Daoy (cell line): Measurements from ENCODE around the gene APOA1. TPM values are rescaled to one million over a fixed set of nuclear protein-coding genes. Genes with fewer than 3 reads are reported as not detected.

ENCODE experiments used
- DNase-seq: peaks from one replicate; pipeline ENCODE4 v3.0.0-alpha.2; 2015; ENCODE audit warnings: low read depth
- total RNA-seq: library from RNA; depleted of rRNA; stranded (reverse); fragments of >200 nt; shearing (Covaris generic); gene quantifications from 2 replicates; pipeline ENCODE4 v1.2.3, GENCODE V29; 2014; rRNA removed

Gene APOA1
- 0.11 TPM in 1 of 2 replicates, not detected in the other for total RNA-seq

DNA sequence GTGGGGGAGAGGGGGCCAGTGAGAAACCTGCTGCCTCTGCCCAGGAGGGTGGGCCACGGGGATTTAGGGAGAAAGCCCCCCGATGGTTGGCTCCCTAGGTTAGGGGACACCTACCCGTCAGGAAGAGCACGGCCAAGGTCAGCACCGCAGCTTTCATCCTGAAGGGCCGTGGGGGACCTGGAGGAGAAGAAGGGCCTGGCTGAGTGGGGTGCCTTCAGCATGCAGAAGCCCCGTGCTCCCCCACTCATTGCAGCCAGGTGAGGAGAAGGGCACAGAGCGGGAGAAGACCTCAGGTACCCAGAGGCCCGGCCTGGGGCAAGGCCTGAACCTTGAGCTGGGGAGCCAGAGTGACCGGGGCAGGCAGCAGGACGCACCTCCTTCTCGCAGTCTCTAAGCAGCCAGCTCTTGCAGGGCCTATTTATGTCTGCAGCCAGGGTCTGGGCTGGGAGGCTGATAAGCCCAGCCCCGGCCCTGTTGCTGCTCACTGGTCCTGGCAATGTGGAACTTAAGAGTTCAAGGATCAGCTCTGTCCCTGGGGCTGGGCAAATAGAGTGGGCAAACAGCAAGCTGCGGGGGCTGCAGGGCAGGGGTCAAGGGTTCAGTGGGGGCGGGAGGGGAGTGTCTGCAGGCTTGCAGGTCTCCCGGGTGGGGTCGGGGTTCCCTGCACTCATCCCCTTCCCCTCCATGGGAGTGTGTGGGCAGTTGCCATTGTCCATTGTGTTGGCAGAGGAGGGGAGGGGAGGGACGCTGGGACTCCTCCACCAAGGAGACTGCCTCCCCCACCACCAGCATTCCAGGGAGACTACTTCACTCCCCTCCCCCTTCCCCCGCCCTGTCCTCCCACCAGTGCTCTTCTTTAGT lies at the start of gene APOA1:
Gene APOA1 (minus strand): TSS at position 392 of the 861 bp plus-strand sequence. CDS start 235 bp downstream, at position 157.
- no peak for DNase-seq

DNA sequence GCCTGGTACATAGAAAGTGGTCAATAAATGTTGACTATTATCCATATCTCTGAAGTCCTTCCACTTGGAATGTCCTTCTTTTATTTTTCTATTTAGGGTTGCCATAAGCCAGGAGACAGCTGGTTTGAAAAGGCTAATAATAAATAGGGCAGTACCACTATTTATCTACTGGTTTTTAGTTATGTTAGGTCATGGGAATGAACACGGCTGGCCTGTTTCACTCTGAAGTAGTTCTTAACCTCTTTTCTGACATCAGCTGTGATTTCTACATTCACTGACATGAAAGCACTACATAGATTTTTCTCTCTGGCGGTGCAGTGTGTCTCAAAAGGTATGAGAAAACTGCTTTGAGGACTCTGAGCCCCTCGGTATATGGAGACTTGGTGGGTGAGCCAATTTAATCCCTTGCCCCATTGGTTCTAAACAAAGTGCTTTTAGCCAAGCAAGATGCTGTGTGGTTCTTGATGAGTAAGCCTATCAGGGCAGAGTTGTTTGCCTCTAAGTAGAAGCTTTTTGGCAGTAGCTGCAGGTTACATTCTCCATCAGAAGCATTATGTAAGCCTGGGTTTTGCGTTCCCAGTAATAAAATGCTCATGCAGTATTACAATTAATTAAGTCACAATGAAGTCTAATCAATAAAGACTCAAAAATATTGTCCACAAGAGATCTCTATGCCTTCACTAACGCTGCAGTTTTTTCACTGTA lies 48.7 kb upstream of the APOA1 start:
- no peak for DNase-seq

DNA sequence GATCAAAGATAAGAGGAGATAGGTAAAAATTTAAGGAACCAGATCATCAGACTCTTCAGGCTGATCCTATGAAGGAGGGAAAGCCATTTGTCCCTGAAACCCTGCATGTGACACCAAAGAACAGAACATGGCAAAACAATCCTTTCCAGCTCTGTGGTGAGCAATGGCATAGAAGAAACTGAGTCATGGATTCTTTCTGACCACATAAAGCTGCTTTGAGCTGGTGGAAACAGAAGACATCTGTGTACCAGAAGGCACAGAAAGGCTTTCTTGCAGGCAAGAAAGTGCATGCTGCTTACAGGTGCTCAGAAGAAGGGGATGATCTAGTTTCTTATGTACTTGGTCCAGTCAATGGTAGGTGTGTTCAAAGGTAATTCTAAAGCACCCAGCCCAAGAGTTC lies 45.0 kb upstream of the APOA1 start:
- no peak for DNase-seq

DNA sequence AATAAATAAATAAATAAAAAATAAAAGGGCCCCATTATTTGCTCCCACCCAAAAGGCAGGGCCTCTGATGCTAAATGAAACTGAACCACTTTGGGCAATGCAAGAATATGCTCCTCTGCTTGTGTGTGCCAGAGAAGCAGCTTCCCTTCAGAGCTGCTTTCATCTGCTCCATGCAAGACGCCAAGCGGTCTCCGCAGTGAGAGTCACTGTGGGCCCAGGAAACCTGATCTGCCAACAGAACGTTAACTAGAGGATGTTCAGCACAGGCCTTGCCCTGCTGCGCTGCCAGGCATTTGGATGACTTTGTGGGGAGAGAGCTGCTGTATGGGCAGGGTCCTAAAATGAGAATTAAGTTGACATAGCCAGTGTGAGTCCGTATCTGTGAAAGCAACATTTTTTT lies 43.7 kb upstream of the APOA1 start:
- DNase-seq: no peak

DNA sequence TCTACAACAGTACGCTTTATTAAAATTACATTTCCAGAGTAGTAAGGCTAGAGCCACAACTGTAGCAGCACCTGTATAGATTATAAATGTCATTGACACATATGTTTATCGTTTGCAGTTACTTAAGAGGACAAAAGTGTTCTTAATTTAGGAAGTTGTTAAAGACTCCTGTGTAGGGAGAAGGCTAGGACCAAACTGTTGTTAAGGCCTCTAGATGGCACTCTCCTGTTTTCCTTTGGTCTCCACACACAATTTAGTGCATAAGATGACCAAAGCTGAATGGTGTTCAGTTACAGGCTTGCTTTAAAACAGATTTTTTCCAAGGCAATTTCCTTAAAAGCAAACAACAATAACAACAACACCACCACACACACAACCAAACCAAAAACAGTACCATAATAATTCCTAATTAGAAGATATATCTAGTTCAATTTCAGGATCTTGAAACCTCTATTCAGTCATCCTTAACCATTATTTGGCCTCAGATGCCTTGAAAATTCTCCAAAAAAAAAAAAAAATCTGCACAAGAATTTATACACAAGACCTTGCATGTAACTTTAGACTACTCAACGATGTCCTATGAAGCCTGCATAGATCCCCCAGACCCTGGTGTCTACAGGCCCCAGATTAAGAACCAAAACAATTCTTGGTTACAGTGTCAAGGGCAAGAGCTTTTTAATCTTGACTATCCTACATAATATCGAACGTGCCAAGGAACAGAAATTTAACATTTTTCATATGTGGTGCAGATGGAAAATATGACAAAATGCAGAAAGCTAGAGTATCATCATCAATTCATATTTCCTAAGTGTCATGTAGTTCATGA lies 42.6 kb upstream of the APOA1 start:
- peak; percentile 45 for DNase-seq

DNA sequence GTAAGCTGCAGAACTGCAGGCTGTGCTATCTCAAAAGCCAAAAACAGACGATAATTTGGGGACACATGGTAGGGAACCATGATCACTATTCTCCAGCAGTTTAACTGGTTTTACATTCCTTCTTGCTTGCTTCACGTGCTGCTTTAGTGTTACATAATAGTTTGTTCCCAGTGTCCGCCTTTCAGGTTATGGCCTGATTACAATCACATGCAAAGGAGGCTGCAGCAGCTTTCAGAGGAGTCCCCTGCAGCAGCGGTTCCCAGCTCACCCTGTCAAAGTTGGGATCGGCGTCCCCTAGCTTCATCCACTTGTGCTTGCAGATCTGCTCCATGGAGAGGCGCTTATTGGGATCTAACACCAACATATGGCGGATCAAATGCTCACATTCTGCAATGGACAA lies 39.2 kb upstream of the APOA1 start:
- DNase-seq: no peak

DNA sequence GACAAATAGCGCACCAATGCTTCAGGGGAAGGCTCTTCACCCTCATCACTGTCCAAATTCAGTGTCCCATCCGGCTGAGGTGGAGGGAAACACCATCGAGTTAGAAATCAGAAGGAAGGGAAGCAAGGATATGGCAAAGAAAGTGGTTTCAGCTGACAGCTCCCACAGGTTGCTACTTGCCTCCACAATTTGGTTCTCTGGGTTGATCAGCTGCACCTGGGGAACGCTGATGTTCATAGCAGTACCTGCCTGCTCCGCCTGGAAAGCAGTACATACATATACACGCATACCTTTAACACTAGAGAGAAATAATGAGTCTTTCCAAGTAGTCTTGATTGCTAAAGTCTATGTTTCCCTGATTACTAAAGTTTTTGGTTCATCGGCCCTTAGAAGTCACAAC lies 37.8 kb upstream of the APOA1 start:
- DNase-seq: no peak

DNA sequence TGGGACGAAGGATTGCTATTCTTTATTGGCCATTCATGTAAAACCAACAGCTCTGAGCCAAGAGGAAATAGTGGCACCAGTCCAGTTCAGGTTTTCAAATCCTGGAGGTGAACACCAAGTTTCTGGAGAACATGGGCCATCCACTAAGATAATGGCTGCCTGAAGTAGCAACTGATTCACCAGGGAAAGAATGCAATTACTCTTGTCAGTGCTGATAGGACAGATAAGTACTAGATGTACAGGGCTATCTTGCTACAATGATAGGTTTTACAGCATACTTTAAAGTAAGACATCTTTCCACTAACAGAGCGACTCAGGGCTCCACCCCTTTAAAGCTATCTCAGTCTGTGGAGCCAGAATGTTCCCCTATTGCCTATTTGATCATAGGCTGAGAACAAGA lies 36.8 kb upstream of the APOA1 start:
- DNase-seq: no peak

DNA sequence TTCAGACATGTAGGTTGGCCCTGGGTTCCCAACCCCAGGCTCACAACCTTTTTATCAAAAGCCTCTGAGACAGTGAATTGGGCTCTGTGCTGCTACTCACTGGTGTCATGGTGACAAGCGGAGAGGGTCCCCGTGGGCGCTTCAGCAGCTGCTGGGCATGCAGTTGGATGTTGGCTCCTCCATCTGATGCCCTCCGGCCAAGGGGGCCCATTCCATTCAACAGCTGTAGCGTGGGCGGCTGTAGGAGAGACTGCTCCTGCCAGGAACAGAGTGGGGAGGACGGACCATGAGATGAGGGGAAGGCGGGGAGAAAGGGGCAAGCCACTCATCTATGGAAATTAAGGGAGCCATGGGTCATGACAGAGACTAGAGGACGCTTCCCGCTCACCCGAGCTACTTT lies 36.0 kb upstream of the APOA1 start:
- DNase-seq: no peak

DNA sequence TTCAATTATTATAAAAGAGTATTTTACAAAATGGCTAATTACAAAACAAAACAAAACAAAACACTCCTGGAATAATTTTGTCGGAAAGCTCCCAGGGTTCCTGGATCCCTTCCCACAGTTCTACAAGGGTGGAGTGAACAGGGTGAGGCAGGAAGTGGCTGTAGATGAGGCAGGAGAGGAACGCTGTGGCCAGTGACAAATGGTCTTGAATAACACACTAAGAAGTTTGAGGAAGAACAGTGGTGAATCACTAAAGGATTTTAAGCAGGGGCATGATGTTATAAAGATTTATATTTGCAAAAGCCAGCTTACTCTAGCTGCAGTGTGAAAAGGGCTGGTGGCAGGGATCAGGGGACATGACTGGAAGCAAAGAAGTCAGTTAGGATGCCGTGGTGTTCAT lies 33.8 kb upstream of the APOA1 start:
- peak; percentile 86 for DNase-seq

DNA sequence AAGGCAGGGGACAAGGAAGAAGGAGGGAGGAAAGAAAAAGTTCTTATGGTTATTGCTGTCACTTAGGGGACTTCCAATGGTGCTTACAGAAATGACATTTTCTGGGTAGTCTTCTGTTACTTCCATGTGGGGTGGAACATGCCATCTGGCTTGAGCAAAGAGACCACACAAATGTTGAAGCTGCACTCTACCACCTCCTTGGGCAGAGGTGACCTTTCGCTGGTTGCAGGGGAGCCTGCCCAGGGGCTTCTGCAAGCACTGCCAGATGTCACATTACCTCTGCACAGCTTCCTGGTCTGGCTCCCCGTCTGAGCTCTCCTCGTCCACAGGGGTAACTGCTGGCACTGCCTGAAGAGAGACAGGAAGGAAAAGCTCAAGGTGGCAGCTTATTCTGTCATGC lies 32.6 kb upstream of the APOA1 start:
- DNase-seq: no peak

DNA sequence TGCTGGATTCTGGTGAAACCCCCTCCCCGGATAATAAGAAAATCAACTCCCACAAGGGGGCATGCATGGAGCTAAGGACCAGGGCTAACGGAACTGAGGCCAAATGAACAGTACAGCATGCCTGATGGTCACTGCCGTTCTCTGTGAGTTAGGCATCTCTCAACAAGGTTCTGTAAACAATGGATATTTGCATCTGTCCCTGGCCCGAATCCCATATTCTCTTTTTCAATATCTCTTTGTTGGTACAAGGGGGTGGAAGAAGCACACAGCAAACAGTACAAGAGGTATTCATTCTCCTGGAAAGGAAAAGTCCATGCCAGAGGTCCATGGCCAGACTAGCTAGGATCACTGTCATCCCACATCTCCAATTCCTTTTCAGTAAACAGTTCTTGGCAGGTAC lies 32.2 kb upstream of the APOA1 start:
- DNase-seq: no peak

DNA sequence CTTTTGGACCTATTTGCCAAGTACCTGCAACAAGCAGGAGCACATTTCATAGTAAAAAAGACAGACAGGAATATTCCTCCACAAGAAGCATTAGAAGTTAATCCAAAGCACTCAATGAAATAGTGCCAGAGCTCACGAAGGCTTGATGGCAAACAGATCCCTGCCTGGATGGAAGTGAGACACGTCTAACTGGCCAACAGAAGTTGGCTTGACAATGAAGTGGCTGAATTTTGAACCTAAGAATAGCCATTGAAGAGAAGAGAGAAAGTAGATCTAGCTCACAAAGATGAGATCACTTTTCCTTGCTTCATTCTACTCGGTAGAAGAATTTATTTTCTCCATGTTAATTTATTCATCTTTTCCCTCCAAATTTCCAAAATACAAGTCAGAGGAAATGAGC lies 30.6 kb upstream of the APOA1 start:
- DNase-seq: no peak

DNA sequence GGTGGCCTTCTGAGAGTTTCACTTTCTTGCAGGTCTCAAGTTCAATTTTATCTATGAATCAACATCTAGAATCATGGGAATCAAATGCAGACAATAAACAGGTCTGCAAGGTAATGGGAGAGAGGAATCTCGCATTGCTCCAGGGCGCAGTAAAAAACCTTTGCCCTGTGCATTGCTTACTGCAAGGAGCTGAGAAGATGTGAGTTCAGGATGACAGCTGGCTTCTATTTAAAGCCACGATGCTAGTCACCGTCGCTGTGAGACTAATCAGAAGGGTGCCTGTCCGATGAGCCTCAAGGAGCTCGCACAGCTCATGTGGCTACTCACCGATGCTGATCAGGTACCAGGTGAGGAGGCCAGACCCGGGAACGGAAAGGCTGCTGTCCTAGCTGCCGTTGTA lies 30.2 kb upstream of the APOA1 start:
- DNase-seq: no peak

DNA sequence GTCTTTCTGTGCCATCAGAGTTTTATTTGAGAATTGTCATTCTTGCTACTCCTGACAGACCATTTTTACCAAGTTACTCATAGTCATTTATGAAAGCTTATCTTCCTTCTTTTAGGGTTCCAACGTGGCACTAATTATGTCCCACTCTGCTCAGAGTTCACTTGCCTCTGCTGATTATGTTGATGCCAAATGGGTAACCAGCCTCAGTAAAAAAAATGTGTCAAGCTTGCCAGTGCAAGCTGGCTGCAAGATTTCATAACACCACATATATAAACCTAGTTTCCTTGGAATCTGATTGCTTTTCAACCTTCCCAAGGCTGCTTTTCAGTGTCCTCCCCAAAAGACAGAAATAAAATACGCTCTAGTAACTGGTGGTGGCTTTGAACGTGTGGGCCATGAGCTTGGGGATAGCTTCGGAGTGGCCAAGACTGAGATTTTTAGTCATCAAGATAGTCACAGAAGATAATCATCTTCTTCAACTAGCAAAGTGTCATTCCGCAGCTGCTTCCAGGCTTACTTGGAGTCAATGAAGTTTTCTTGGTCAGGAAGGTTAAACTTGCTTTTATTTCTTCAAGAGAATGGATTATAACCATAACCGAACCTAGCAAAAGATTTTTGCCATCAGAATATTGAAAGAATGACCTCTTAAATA lies 29.5 kb upstream of the APOA1 start:
- DNase-seq: no peak

DNA sequence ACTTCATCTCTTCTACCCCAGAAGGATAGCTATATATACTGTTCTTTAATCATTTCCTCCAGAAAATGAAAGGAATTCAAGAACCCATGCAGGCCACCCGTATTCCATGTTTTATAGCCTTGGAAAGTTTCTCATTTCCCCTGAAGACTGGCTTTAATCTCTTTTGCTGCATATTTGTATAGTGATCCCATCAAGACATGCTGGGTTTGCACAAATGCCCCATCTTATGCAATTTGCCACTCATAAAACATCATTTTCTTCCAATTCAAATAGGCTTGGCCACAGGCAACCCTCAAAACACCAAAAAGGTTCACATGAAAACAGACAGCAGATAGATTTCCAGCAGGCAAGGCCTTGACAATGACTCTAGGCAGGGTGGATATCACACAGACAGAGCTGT lies 28.3 kb upstream of the APOA1 start:
- no peak for DNase-seq

DNA sequence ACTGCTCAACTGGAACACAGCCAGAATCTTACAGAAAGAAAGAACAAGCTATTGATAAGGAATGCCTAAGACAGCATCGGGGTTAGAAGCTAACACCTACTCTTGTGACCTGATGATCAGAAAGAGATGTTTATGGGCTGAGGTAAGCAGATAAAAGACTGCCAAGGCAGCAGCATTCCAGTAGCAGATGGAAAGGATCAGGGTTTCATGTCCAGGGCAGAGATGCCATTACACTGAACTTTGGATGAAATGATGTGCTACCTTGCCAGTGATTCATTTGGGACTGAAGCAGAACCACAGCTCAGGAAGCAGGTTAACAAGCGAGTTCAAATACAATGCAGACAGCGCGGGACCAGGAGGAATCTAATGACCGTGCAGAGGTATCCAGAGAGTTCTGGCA lies 27.1 kb upstream of the APOA1 start:
- DNase-seq: no peak

DNA sequence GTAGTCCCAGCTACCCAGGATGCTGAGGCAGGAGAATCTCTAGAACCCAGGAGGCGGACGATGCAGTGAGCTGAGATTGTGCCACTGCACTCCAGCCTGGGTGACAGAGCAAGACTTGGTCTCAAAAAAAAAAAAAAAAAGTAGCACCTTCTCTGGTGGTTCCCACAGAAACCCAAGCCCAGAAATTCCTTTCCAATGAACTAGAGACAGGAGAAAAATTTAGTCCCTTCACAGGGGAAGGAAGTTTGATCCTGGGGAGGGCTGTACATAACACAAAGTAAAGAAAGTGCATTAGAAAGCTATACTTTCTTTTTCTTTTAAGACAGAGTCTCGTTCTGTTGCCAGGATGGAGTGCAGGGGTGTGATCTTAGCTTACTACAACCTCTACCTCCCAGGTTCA lies 25.5 kb upstream of the APOA1 start:
- DNase-seq: no peak

DNA sequence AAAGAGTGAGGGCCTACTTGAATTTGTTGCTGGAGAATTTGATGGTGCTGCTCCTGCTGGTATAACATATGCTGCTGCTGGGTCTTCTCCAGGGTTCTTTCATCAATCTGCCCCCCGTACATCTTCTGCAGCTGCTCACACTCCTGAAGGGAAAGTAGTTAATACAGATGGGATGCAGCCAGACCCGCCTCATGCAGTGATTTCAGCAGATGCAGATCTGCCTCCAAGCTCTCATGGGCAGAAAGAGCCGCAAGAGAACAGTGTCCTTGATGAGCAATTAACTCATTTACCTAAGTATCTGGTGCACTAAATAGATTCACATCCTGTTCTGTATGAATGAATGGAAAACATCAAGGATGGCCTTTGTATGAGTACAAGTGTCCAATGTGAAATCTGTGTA lies 24.8 kb upstream of the APOA1 start:
- no peak for DNase-seq

DNA sequence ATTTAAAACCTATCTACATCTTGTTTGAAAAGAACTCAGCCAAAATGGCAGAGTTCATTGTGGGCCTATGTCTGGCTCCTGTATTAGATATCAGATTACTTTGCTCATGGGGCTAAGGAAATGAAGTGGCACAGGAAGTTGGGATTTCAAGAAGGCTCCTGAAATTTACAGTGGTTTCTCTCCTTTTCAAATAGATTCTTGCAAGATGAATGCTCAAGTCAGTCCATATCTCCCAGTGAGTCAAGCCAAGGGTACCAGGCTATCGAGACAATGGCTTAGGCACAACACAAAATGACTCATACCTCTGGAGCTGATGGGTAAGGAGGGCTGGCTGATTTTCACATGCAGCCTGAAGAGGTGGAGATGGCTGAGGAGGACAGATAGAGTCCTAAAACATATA lies 24.1 kb upstream of the APOA1 start:
- DNase-seq: peak; percentile 85

DNA sequence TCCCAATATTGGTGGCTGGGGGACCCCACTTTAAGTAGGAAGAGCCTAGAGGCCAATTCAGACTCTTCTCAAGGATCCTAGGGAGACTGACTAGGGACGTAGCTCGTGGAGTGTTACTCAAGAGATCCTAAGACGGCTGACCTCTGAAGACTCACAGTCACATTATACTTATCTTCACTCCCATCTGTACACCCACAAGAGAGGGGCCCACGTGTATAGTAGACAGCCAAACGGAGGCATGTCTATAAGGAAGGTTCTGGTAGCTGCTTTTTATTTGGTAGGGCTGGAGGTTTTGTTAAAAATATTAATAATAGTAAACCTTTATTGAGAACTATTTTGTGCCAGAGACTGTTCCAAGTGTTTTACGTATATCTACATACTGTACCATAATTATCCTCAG lies 22.9 kb upstream of the APOA1 start:
- DNase-seq: no peak

DNA sequence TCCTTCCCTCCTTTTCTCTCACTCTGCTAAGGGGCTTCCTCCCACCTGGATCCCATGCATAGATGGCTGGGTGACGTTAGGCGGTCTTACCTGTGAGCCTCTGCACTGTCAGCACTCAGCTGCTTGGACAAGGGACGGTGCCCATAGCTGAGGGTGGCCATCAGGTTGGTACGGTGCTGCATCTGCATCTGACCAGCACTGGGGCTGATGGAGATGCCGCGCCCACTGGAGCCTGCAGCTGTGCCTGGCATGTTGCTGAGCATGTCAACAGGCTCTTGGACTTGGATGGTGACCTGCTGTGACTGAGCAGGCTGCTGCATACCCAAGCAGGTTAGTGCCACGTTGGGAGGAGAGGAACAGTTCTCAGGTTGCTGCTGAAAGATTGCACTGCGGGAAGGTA lies 21.8 kb upstream of the APOA1 start:
- no peak for DNase-seq
